Activated CD8-positive, alpha-beta memory T cell treated with anti-CD3 and anti-CD28 coated beads for 4 hours (primary cell): ENCODE results near the gene CCND1.

Experiments used
- DNase-seq, 2 donors: peaks; one replicate each; pipeline ENCODE4 v3.0.0-alpha.2; 2020; ENCODE audit warnings: low read depth in 2 of 2

CCND1 gene

GRCh38 chr11:69652999-69653398, 12.0 kb downstream of the CCND1 start:
- no peak for DNase-seq

GRCh38 chr11:69653406-69653960, 12.5 kb downstream of the CCND1 start:
- DNase-seq = no peak

GRCh38 chr11:69654001-69654659, 13.2 kb downstream of the CCND1 start:
- DNase-seq = no peak

- no peak for DNase-seq
Measured at GRCh38 chr11:69654660-69655478, 13.9 kb downstream of the CCND1 start.

- DNase-seq = no peak
Measured at GRCh38 chr11:69655479-69656428, 14.8 kb downstream of the CCND1 start.

- DNase-seq = no peak
Measured at GRCh38 chr11:69656536-69657455, 15.8 kb downstream of the CCND1 start.

- DNase-seq = no peak
Measured at GRCh38 chr11:69657456-69657910, 16.5 kb downstream of the CCND1 start.

GRCh38 chr11:69657911-69658625, 17.1 kb downstream of the CCND1 start:
- no peak for DNase-seq

GRCh38 chr11:69658626-69659450, 17.9 kb downstream of the CCND1 start:
- no peak for DNase-seq

GRCh38 chr11:69659591-69659990, 18.6 kb downstream of the CCND1 start:
- DNase-seq = no peak

- DNase-seq = no peak
Measured at GRCh38 chr11:69660001-69660500, 19.1 kb downstream of the CCND1 start.

- DNase-seq = no peak
Measured at GRCh38 chr11:69661413-69661715, 20.4 kb downstream of the CCND1 start.

GRCh38 chr11:69662021-69662698, 21.2 kb downstream of the CCND1 start:
- DNase-seq = no peak

GRCh38 chr11:69662806-69663205, 21.9 kb downstream of the CCND1 start:
- no peak for DNase-seq

- DNase-seq = no peak
Measured at GRCh38 chr11:69663326-69663725, 22.4 kb downstream of the CCND1 start.

- no peak for DNase-seq
Measured at GRCh38 chr11:69664103-69664775, 23.3 kb downstream of the CCND1 start.

- no peak for DNase-seq
Measured at GRCh38 chr11:69664901-69665300, 23.9 kb downstream of the CCND1 start.

GRCh38 chr11:69665669-69666068, 24.7 kb downstream of the CCND1 start:
- no peak for DNase-seq
